Bronchial epithelial cell (primary cell): Measurements from ENCODE around the gene ASPSCR1. TPM values are rescaled to one million over a fixed set of nuclear protein-coding genes. Genes with fewer than 3 reads are reported as not detected.

Experiments used
- DNase-seq: peaks from one replicate; pipeline ENCODE4 v3.0.0-alpha.2; 2010; ENCODE audit warnings: low read depth
- FAIRE-seq: peaks from 2 replicates; lab custom pipeline; 2011; peaks lifted over from hg19 to GRCh38; lab: Jason Lieb, UNC
- H3K27me3 ChIP-seq: 2 replicates; pipeline ENCODE4 v1.5.1; 2011; ENCODE audit warnings: low read length; ENCODE audit not compliant: control insufficient read depth, insufficient read depth
- H3K36me3 ChIP-seq: 2 replicates; pipeline ENCODE4 v1.5.1; 2011; ENCODE audit warnings: low read length; ENCODE audit not compliant: control insufficient read depth, insufficient read depth
- H3K4me3 ChIP-seq: 2 replicates; pipeline ENCODE4 v1.5.1; 2011; ENCODE audit warnings: mild to moderate bottlenecking, low read depth, low read length, control low read depth
- total RNA-seq: library from RNA; depleted of rRNA; stranded (reverse); fragments of >200 nt; gene quantifications from 2 replicates; pipeline ENCODE4 v1.2.1, GENCODE V29; 2014
- TF ChIP-seq, protein P1 (sequence below): IDR thresholded peaks from 2 replicates; pipeline ENCODE4 v1.5.1; 2011; ENCODE audit warnings: mild to moderate bottlenecking, moderate library complexity, low read length, control low read depth, inconsistent platforms; ENCODE audit not compliant: insufficient read depth, severe bottlenecking

ASPSCR1 gene
- total RNA-seq, 1 donor from 2014 or later = 22.6 TPM

DNA sequence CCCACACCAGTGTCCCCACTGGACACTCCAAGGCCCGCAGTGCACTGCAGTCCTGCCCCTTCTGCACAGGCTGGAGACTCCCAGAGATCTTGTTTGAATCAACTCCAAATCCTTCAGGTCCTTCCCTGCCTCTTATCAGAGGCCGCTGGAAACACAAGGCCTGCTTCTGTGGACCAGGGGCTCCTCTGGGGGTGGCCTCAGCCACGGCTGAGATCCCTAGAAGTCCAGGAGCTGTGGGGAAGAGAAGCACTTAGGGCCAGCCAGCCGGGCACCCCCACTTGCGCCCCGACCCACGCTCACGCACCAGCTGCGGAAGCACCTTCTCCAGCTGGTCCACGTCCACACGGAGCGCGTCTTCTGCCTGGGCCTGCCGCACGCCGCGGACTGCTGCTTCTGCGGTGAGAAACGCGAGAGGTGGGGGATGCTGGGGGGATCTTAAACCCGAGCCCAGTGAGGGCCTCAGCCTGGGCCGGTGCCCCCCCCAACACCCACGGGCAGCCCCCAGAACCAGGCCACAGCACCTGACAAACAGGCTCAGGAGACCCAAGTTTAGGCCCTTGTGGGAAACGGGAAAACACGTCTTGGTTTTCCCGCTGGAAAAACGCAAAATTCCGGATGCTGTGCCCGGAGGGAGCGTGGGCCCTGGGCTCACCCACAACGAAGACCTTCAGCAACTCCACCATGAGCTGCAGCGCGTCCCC is 41.7 kb downstream of the ASPSCR1 start:
- no peaks in the 10 kb centered on the region for H3K36me3 ChIP-seq
- no peaks in the 10 kb centered on the region for H3K27me3 ChIP-seq
- H3K4me3 ChIP-seq = no peak overlapping the region
- DNase-seq (no peak), FAIRE-seq (no peak)
- TF ChIP-seq, protein P1, sequence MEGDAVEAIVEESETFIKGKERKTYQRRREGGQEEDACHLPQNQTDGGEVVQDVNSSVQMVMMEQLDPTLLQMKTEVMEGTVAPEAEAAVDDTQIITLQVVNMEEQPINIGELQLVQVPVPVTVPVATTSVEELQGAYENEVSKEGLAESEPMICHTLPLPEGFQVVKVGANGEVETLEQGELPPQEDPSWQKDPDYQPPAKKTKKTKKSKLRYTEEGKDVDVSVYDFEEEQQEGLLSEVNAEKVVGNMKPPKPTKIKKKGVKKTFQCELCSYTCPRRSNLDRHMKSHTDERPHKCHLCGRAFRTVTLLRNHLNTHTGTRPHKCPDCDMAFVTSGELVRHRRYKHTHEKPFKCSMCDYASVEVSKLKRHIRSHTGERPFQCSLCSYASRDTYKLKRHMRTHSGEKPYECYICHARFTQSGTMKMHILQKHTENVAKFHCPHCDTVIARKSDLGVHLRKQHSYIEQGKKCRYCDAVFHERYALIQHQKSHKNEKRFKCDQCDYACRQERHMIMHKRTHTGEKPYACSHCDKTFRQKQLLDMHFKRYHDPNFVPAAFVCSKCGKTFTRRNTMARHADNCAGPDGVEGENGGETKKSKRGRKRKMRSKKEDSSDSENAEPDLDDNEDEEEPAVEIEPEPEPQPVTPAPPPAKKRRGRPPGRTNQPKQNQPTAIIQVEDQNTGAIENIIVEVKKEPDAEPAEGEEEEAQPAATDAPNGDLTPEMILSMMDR = no peak

GRCh38 chr17:82019690-82020571 is 42.5 kb downstream of the ASPSCR1 start:
- Histone ChIP-seq H3K36me3 (no peaks in the 10 kb centered on the region), H3K27me3 (no peaks in the 10 kb centered on the region), H3K4me3 (no peak overlapping the region)
- FAIRE-seq (no peak), DNase-seq (no peak)
- TF ChIP-seq, protein P1 = peak; percentile 89

DNA sequence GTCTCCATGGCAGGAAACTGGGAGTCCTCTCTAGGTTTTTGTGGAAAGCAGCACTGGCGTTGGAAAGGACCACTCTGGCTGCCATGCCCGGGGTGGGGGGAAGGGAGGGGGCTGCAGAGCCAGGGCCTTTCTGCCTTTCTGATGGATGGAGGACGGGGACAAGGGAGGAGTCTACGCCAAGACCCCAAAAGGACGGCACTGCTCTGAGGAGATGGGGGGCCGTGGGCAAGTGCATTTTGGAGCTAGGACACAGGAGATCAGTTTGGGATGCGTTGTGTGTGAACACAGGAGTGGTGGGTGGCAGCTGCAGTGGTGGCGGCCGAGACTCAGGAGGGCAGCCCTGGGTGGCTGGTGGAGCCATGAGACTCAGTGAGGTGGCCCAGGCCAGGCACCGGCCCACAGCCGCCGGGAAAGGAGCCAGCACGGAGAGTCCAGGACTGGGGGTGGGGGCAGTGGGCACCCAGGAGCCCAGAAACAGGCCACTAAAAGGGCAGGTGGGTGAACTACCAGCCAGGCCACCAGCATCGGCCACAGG is 43.2 kb downstream of the ASPSCR1 start:
- Histone ChIP-seq H3K4me3 (no peak overlapping the region), H3K27me3 (no peaks in the 10 kb centered on the region), H3K36me3 (no peaks in the 10 kb centered on the region)
- FAIRE-seq = no peak
- DNase-seq = no peak
- TF ChIP-seq, protein P1 = no peak

DNA sequence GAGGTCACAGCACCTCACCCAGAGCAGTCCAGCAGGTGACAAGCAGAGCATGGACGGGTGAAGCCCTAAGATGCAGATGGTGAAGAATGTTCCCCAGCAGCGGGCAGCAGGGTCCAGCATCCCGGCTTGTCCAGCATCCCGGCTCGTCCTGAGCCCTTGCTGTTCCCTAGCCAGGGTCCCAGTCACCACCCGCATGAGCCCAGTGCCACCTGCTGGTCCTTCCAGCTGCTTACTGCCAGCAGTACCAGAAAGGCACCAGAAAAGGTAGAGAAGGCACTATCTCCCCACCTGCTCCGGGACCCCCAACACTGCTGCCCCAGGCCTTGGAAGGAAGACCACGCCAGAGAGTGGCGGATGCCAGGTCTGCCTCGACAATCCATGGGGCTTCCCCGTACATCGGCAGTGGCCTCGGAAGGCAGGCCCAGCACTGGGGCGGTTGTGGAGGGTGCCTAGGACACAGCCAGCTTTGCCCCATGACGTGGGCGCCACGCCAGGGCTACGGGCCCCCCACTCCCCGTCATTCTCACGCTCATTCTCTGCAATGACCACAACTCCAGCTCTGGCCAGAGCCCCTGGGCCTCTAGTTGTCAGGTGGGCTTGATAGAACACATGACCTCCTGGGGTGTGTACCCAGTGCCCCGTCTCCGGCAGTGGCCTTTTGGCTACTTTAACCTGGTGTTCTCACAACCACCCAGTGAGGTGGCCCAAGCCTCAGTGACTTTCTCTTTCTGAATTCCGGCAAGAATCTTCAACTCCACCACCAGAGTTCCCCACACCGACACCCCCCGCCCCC is 43.9 kb downstream of the ASPSCR1 start:
- TF ChIP-seq, protein P1 = peak; percentile 87
- Histone ChIP-seq H3K36me3 (no peaks in the 10 kb centered on the region), H3K27me3 (no peaks in the 10 kb centered on the region), H3K4me3 (peak overlapping the region; percentile 98)
- DNase-seq (peak; percentile 58), FAIRE-seq (peak; percentile 75)

DNA sequence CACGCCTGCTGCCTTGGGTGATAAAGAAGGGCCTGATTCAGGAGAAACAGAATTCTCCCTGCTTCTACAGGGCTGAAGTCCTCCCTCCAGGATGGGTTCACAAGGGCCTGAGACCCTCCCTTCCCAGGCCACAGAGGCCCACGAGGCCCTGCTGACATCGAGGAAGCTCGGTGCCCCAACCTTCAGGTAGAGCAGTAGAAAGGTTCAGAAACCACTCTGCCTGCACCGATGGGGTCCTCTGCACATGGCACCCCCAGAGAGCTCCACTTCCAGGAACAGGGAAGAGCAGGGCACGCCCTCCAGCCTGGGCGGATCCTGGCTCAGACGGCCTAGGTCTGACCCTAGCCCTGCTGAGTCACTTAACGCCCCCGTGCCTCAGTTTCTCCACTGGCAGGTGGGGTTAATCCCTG is 44.5 kb downstream of the ASPSCR1 start:
- Histone ChIP-seq H3K27me3 (no peaks in the 10 kb centered on the region), H3K4me3 (peak overlapping the region; percentile 98), H3K36me3 (no peaks in the 10 kb centered on the region)
- TF ChIP-seq, protein P1 = no peak
- DNase-seq (no peak), FAIRE-seq (no peak)
